Bronchial epithelial cell (primary cell): ENCODE results near the gene HYDIN. TPM values are rescaled to one million over a fixed set of nuclear protein-coding genes. Genes with fewer than 3 reads are reported as not detected.

Experiments used
- DNase-seq: peaks from one replicate; pipeline ENCODE4 v3.0.0-alpha.2; 2010; ENCODE audit warnings: low read depth
- FAIRE-seq: peaks from 2 replicates; lab custom pipeline; 2011; peaks lifted over from hg19 to GRCh38; lab: Jason Lieb, UNC
- H3K27me3 ChIP-seq: 2 replicates; pipeline ENCODE4 v1.5.1; 2011; ENCODE audit warnings: low read length; ENCODE audit not compliant: control insufficient read depth, insufficient read depth
- H3K36me3 ChIP-seq: 2 replicates; pipeline ENCODE4 v1.5.1; 2011; ENCODE audit warnings: low read length; ENCODE audit not compliant: control insufficient read depth, insufficient read depth
- H3K4me3 ChIP-seq: 2 replicates; pipeline ENCODE4 v1.5.1; 2011; ENCODE audit warnings: mild to moderate bottlenecking, low read depth, low read length, control low read depth
- total RNA-seq: library from RNA; depleted of rRNA; stranded (reverse); fragments of >200 nt; gene quantifications from 2 replicates; pipeline ENCODE4 v1.2.1, GENCODE V29; 2014
- TF ChIP-seq, protein P1 (sequence below): IDR thresholded peaks from 2 replicates; pipeline ENCODE4 v1.5.1; 2011; ENCODE audit warnings: mild to moderate bottlenecking, moderate library complexity, low read length, control low read depth, inconsistent platforms; ENCODE audit not compliant: insufficient read depth, severe bottlenecking

Gene HYDIN
- total RNA-seq, 1 donor from 2014 or later = 1.3 TPM

GRCh38 chr16:71205482-71206131, 24.9 kb downstream of the HYDIN start:
- Histone ChIP-seq H3K36me3 (no peaks in the 10 kb centered on the region), H3K4me3 (no peak overlapping the region), H3K27me3 (no peaks in the 10 kb centered on the region)
- FAIRE-seq (no peak), DNase-seq (no peak)
- TF ChIP-seq, protein P1, sequence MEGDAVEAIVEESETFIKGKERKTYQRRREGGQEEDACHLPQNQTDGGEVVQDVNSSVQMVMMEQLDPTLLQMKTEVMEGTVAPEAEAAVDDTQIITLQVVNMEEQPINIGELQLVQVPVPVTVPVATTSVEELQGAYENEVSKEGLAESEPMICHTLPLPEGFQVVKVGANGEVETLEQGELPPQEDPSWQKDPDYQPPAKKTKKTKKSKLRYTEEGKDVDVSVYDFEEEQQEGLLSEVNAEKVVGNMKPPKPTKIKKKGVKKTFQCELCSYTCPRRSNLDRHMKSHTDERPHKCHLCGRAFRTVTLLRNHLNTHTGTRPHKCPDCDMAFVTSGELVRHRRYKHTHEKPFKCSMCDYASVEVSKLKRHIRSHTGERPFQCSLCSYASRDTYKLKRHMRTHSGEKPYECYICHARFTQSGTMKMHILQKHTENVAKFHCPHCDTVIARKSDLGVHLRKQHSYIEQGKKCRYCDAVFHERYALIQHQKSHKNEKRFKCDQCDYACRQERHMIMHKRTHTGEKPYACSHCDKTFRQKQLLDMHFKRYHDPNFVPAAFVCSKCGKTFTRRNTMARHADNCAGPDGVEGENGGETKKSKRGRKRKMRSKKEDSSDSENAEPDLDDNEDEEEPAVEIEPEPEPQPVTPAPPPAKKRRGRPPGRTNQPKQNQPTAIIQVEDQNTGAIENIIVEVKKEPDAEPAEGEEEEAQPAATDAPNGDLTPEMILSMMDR = no peak

GRCh38 chr16:71203631-71204030, 26.9 kb downstream of the HYDIN start:
- no peaks in the 10 kb centered on the region for H3K27me3 ChIP-seq
- no peak for DNase-seq
- no peak overlapping the region for H3K4me3 ChIP-seq
- FAIRE-seq = no peak
- no peaks in the 10 kb centered on the region for H3K36me3 ChIP-seq
- TF ChIP-seq, protein P1 = no peak

DNA sequence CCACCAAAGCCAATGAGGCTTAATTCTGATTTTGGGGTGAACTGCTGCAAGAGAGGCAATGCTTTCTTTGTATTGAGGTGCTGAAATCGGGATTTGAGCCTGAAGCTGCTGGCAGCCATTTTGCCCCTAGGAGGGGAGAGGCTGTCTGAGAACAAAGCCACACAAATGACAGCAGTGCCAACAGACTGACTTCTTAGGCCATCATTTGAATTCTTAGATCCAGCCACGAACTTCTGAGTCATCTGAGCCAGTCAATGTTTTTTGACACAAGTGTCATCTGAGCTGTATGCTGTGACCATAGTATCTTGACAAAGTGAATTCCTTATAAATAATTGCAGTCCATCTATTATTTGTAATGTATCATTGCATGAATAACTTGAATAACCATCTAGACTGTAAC, 29.0 kb downstream of the HYDIN start:
- no peak for FAIRE-seq
- DNase-seq = no peak
- TF ChIP-seq, protein P1 = no peak

DNA sequence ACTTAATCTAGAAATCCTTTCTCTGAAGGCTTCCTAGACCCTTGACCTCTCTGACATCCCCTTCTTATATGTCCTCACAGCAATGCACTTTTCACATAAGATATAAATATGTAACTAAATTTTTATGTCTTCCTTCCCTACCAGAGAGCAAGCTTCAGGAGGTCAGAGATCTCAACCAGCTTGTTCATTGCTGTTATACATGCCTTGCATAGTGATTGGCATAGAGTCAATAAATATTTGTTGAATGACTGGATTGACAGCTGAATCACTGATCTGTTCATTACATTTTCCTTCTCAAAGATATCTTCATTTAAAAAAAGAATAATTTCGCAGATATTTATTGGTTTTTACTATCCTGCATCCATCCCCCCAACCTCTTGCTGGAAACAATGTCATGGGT, 29.5 kb downstream of the HYDIN start:
- peak; percentile 30 for DNase-seq
- Histone ChIP-seq H3K4me3 (no peak overlapping the region), H3K27me3 (no peaks in the 10 kb centered on the region), H3K36me3 (no peaks in the 10 kb centered on the region)
- TF ChIP-seq, protein P1 = no peak
- FAIRE-seq = no peak

More for the DNA sequence above, 29.0 kb downstream of the HYDIN start:
- Histone ChIP-seq H3K27me3 (no peaks in the 10 kb centered on the region), H3K36me3 (no peaks in the 10 kb centered on the region), H3K4me3 (no peak overlapping the region)

GRCh38 chr16:71198408-71198807, 32.1 kb downstream of the HYDIN start:
- no peak overlapping the region for H3K4me3 ChIP-seq
- TF ChIP-seq, protein P1 = no peak
- DNase-seq (no peak), FAIRE-seq (no peak)
- H3K27me3 ChIP-seq = no peaks in the 10 kb centered on the region
- no peaks in the 10 kb centered on the region for H3K36me3 ChIP-seq

DNA sequence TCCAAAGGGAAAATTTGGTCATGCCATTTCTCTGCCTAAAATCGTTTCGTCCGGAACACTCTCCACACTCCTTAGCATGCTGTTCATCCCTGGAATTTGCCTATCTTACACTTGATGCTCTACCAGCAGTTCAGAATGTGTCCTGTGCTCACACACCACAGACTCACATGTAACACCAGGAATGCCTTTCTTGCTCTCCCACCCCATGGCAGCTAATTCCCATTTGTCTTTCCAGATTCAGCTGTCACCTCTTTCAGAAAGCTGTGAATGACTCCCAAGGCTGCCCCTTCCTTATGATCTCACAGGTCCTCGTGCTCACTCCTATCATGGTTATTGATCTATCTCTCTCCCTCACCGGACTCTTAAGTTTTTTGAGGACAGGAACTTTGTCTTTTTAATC, 38.1 kb downstream of the HYDIN start:
- FAIRE-seq (no peak), DNase-seq (no peak)
- no peaks in the 10 kb centered on the region for H3K27me3 ChIP-seq
- no peak overlapping the region for H3K4me3 ChIP-seq
- TF ChIP-seq, protein P1 = no peak
- H3K36me3 ChIP-seq = no peaks in the 10 kb centered on the region
